T follicular helper cell (primary cell): ENCODE measurements around the gene RELN.

Experiments used
- DNase-seq: peaks from one replicate; pipeline ENCODE4 v3.0.0-alpha.2; 2020; ENCODE audit warnings: low read depth

RELN gene

GRCh38 chr7:103685646-103686045 is 303.8 kb downstream of the RELN start:
- no peak for DNase-seq

GRCh38 chr7:103683348-103683747 is 306.1 kb downstream of the RELN start:
- DNase-seq, result no peak

- no peak for DNase-seq
Measured at GRCh38 chr7:103680161-103681144, 309.0 kb downstream of the RELN start.

- no peak for DNase-seq
Measured at GRCh38 chr7:103679151-103680132, 310.0 kb downstream of the RELN start.

DNA sequence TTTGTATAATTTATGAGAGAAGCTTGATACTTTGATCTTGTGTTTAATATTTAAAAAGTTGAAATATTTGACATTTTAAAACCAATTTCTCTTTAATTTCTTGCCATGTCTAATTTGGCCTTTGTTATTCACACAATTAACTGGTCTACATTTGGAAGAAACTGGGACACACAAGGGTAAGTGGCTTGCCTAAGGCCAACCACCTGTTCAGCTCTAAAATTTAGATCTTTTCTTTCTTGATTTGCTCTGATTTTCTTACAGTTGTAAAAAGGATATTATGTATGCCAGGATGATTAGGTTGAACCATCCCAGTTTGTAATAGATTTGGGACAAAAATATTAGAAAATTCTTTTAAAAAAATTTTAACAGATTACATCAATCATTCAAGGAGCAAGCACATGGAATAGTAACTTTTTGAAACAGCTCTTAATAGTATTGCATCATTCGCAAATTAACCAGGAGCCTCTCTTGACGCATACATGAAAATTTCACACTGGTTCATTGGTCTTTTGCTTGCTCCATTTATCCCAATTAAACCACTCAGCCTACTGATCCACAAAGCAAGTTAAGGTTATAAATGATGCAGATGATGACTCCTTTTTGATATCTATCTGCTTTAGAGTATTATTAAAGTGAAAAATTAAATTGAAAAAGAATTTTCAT is 321.0 kb downstream of the RELN start:
- no peak for DNase-seq

DNA sequence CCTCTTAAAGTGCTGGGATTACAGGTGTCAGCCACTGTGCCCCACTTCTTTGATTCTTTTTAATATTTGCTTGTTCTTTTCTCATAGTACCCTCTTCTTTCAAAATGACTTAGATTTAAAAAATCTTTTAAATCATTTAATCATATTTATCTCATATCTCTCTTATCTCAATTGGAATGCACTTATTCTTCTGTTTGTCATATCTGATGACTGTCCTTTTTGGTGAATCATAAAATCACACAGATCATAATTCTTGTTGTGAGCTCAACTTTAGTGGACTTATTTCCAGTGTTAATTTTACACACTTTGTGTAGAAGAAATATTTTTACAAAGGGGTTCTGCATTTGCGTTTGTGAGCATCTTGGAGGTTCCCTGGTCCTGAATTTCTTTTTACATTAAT is 323.1 kb downstream of the RELN start:
- no peak for DNase-seq

GRCh38 chr7:103664577-103664976 is 324.9 kb downstream of the RELN start:
- DNase-seq, result no peak

DNA sequence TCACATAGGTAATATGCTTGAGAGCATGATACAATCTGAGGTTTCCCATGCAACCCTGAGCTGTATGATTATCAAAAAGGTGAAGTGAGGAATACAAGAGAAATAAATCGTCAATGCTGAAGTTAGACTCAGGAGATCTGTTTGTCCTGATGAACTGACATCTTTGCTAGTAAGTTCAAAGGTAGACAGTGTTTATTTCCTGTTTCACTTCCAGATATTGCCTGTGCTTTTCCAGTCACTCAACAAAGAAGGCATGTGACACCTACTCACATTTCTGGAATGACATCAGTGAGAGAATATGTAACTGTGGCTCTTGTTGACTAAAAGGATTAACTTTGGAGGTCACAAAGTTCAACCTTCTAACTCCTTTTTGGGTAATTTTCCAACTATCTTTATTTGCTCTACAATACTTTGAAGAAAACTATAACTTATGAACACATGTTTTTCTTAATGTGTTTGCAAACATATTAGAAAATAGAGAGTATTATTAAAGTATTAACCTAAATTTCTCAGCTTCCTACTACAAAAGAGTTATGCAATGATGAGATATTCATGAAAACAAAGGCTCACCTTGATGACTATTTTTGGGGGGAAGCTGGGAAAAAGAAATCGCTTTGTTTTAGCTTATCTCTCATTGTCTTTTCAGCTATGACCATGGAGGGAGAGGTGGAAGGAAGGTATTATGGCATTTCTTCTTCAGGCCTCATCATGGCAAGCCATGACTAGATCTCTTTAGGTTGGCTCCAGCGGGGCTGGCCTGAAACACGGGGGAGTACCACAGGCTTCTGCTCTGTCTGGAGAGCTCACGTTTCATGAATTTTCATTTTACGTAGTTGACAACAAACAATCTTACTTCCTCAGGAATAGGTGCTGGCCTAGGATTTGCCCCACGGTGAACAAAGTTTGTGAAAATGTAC is 328.7 kb downstream of the RELN start:
- DNase-seq, result no peak

GRCh38 chr7:103658055-103659005 is 331.1 kb downstream of the RELN start:
- DNase-seq, result no peak

DNA sequence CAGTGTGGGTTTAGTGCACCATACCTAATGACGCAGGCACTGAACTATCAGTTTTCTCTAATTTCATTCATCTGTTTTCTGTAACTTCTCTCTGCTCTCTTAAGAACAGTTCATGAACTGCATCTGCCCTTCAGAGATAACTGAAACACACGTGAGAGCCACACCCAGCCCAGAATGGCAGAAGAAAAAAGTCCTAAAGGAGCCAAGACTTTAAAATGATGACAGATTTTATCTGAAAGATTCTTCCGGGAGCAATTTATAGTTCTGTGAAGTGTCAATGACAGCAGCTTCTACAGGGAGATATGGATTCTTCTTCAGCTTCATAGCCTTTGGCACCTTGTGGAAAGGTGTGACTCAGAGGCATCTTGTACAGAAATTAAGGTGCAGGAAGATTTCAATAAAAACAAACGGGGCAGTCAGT is 332.0 kb downstream of the RELN start:
- no peak for DNase-seq

GRCh38 chr7:103656221-103656620 is 333.2 kb downstream of the RELN start:
- DNase-seq, result no peak

- DNase-seq, result no peak
Measured at GRCh38 chr7:103651593-103652377, 337.7 kb downstream of the RELN start.

- DNase-seq, result no peak
Measured at GRCh38 chr7:103649052-103649451, 340.4 kb downstream of the RELN start.

DNA sequence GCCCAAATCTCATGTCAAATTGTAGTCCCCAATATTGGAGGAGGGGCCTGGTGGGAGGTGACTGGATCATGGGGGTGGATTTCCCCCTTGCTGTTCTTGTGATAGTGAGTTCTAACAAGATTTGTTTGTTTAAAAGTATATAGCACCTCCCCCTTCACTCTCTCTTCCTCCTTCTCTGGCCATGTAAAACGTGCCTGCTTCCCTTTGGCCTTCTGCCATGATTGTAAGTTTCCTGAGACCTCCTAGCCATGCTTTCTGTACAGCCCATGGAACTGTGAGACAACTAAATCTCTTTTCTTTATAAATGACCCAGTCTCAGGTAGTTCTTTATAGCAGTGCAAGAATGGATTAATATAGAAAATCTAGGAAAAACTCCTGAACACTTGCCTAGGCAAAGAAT is 341.3 kb downstream of the RELN start:
- no peak for DNase-seq

- DNase-seq, result no peak
Measured at GRCh38 chr7:103644319-103644718, 345.1 kb downstream of the RELN start.

DNA sequence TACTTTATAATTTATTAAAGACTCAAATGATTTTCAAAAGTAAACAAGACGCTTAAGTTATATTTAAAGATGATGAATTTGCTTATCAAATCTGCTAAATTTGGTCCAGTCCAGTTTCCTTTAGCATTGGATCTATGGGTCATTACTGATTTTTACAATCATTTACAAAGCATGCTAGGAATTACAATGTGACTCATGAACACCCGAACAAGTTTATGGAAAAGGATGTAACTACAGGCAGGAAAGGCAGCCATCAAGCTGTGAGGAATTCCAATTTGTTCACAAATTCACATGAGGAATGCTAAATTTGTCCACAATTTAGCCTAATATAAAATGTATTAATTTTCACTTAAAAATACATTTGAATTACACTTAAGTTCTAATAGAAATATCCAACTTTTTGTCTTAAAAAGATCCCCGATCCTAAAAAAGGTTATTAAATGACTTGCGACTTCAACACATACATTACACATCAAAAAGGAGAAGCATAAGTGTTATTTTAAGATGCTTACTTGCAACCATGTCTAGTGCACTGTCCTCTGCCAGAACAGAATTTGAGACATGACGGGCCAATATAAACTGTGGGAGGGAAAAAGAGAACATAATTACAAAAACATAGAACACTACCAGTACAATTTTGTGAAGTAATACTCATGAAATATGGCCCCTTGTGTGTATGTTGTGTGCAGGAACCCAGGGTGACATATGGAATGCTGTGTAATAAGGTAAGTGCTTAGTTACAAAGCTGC is 349.3 kb downstream of the RELN start:
- DNase-seq, result no peak

GRCh38 chr7:103637726-103638125 is 351.7 kb downstream of the RELN start:
- DNase-seq, result no peak

GRCh38 chr7:103637094-103637493 is 352.4 kb downstream of the RELN start:
- DNase-seq, result no peak
